NCI-H128 (cell line): Measurements from ENCODE around the gene POU2F2.

Experiments used
- DNase-seq: peaks from one replicate; lab custom pipeline; 2025; ENCODE audit not compliant: unreplicated experiment; lab: John Stamatoyannopoulos, UW

POU2F2 gene

DNA sequence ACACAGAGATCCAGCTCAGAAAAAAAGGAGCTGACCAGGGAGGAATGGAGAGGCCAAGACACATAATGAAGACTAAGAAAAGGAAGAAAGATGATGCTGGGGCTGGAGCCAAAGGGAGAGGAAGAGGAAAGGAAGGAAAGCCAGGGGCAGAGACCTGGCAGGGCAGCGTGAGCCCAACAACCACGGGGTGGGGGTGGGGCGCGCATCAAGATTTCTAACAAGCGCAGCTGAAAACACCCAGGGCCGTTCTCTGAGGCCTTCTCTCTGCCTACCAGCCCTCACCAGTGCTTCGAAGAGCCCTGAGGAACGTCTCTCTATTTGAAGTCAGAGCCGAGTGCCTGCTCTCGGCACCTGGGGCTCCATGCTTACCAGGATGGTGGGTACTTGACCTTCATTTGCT lies 23.6 kb upstream of the POU2F2 start:
- no peak for DNase-seq

DNA sequence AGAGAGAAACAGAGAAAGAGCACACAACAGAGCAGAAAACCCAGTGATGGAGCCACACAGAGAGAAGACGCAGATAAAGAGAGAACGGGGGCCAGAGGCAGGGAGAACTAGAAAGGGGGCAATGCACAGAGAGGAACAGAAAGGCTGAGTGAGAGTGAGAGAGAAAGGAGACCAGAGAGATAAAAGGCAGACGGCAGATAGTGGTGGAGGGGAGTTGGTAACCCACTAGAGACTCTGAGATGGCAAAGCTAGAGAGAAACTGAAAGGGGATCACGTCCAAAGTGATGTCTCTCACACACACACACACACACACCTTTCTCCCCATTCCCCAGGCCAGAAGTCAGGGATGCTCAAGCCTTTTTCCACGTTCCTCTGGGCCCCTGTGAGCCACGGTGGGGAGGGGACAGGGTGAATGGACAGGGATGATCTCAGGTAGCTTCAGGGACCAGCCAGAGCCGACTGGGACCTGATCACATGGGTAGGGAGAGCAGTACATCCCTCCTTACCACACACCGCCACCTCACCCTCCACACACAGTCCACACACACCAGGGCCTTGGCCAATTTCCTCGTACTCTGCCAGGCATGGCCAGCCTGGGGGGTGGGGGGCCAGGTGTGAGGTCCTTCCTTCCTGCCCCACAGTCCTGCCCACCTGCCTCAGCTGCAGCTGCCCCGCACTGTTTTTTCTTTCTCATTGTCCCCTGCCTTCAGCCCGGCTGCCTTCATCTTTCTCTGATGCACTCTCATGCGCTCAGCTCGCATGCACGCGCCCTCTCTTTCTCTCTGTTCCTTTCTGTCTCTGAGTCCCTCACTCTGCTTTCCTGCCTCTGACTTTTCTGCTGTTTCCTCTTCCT lies 22.5 kb upstream of the POU2F2 start:
- no peak for DNase-seq

DNA sequence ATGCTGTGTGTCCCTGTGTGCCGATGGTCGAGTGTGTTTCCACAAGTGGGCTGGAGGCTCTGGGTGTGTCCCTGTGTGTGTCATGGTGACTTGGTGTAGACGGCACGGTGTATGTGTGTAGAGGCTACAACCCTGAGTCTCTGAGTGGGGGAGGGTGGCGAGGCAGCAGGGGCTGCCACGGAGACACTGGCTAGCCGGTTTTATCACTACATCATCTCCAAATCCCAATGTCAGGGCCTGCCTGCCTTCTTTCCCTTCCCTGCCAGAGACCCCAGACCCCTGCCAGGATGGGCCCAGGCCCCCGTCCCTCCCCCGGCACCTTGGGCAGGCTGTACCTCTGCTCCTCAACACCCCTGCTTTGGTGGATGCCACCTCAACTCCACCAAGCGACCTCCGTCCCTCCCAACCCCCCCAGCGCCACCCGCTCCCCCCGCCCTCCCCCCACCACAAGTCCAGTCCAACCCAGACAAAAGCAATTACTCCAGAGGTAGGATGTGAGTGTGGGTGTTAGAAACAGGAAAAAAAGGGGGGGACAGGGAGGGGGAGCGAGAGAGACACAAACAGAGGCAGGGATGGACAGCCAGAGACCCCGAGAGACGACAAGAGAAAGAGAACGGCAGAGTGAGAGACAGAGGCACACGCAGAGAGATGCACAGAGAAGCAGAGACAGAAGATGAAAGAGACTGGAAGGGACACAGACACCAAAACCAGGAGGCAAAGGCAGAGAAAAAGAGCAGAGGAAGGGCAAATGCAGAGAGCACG lies 21.6 kb upstream of the POU2F2 start:
- DNase-seq: no peak

- DNase-seq: no peak
Measured at GRCh38 chr19:42152910-42153671, 20.8 kb upstream of the POU2F2 start.

- no peak for DNase-seq
Measured at GRCh38 chr19:42151782-42152684, 19.8 kb upstream of the POU2F2 start.

DNA sequence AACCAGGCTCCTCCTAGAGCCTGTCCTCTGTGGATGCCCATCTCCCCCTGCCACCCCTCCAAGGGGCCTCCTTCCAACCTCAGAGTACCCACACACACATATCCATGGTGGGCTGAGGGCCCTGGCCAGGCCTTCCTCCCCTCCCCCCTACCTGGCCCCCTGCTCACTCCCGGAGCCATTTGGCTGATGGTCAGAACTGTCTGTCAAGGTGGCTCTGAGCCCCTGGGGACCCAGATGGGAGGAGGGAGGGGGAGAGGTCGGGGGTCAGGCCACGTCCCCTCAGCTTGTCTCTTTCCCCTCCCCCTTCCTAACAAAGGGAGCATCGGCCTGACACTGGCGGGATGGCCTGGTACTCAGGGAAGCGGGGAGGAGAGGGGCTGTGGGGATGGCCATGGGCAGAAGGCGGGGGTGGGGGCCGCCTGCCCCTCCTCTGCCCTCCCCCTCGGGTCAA lies 18.7 kb upstream of the POU2F2 start:
- DNase-seq: no peak

GRCh38 chr19:42150364-42150763 lies 18.1 kb upstream of the POU2F2 start:
- peak; percentile 9 for DNase-seq

DNA sequence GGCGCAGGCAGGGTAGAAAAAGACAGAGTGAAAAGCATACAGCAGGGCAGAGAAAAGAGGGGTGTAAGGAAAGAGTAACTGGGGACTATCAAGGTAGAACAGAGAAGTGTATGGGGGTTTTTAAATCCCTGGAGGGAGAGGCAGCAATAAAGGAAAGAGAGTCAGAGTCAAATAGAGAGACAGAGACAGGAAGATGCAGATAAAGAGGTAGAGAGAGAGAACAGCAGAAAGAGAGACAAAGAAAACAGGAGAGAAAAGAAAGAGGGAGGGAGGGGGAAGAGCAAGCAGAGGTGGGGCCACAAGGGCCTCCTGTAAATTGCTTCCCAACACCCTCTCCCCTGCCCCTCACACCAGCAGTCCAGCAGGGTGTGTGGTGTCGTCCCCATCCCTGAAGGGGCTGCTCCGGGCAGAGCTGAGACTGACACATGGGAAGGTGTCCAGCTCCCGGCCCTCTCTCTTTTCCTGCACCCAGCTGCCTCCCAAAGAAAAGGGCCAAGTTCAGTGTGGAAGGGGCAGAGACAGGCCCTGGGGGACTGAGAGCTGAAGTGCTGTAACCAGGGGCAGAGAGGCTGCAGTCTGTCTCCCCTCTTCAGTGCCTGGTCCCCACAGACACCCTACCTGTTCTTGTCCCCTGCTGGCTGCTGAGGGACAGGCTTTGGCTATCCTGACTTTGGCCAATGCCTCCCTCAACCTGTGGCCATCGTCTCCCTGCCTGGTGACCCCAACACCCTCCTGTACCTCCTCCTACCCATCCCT lies 17.4 kb upstream of the POU2F2 start:
- DNase-seq: no peak

GRCh38 chr19:42148266-42148665 lies 16.0 kb upstream of the POU2F2 start:
- DNase-seq: no peak

DNA sequence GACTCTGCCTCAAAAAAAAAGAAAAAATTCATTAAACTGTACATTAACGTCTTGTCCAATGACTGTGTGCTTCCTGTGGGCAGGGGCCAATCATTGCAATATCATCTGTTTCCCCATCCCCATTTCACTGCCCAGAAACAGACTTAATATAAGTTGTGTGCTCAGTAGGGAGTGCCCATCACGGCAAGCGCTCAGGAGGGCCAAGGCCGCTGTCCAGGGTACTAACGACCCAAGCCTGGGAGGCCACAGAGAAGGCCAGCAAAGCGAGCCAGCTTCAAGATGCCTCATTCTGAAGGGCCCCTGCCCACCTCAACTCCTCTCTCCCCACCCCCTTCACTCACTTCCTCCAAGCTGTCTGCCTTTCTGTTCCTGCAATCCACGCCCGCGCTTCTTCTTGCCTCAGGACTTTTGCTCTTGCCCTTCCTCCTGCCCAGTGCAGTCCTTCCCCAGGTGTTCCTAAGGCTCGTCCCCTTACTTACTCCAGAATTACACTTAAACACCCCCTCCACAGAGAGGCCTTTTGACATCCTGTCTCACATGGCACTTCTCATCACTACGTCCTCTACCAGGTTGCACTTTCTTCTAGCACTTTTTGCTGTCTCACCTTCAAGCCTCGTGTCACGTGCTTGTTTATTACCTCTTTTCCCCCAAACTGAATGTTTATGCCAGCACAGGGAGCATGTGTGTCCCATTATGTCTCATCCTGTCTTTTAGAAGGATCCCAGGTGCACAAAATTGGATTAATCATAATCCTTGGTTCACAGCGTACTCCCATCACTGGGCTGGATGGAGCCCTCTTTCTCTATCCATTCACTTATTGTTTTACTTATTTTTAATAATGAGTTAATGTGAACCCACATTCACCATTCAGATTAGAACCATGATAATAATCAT lies 11.3 kb upstream of the POU2F2 start:
- no peak for DNase-seq

GRCh38 chr19:42140125-42140754 lies 8.0 kb upstream of the POU2F2 start:
- DNase-seq: no peak

GRCh38 chr19:42134535-42135070 lies 2.4 kb upstream of the POU2F2 start:
- no peak for DNase-seq

DNA sequence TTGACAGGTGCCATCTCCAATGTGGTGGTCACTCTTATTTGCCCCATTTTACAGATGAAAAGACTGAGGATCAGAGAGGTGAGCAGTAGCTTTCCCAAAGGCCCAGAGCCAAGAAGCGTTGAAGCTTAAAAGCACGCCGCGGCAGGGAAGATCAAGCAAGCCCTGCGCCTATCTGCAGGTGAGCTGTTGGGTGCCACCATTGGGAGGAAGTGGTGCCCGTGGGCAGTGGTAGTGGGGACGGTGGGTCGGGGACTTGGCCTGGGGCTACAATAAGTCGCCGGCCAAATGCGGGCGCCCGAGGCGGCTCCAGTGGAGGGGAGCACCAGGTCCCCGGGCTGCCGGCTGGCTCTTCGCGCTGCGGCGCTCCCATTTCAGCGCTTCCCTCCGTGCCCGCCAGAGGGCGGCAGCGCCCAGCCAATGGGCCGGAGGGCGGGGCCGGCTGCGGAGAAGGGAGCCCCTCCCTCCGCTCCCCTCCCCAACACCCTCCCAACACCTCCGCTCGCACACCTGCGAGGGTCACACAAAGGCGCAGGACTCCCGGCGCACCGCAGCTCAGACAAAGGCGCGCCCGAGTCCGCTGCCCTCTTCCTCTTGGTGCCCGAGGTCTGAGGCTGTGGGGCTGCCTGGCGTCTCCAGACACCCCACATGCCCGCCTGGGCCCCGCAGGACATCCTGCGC lies 744 bp upstream of the POU2F2 start:
- peak; percentile 75 for DNase-seq

DNA sequence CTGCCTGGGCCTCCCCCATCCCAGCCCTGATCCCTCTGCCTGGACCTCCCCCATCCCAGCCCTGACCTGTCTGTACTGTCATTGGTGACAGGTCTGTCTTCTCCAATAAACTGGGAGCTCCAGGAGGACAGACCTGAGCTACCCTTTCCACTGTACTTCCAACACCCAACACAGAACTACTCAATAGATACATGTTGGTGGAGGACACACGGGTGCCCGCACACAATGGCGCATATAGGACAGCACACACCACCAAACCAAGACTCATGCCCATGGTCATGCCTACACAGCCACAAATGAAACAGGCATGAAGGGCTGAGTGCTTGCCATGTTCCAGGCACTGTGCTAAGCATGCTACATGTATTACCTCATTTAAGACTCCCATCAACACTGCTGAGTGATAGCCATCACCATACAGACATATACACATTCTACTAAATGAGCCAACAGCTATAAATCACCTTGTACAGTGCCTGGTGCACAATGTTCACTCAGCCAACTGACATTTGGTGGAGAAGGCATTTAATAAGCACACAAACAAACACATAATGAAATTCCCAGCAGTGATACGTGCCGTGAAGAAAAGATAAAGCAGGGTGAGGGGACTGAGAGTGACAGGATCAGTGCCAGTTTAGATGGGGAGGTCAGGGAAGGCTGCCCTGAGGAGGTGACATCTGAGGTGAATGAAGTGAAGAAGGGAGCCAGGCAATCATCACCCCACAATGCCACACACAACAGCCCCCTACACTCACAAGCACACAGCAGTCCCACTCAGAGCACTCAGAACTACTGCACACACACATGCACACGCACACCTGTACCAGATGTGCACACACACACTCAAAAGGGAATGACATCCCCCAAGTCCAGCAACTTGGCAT lies 857 bp downstream of the POU2F2 start:
- DNase-seq: no peak

DNA sequence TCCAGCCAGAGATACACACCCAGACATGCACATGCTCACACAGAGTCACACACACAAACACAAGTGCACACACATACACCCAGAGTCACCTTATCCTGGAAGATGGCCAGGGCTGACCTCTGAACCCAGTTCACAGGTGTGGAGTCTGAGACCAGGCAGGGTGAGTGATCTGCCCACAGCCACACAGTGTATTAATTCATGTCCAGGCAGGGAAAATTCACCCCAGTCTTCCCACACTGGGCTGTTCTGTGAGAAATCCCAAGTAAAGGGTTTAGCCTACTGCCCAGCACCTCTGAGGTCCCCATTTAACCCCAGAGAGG lies 2.0 kb downstream of the POU2F2 start:
- no peak for DNase-seq

DNA sequence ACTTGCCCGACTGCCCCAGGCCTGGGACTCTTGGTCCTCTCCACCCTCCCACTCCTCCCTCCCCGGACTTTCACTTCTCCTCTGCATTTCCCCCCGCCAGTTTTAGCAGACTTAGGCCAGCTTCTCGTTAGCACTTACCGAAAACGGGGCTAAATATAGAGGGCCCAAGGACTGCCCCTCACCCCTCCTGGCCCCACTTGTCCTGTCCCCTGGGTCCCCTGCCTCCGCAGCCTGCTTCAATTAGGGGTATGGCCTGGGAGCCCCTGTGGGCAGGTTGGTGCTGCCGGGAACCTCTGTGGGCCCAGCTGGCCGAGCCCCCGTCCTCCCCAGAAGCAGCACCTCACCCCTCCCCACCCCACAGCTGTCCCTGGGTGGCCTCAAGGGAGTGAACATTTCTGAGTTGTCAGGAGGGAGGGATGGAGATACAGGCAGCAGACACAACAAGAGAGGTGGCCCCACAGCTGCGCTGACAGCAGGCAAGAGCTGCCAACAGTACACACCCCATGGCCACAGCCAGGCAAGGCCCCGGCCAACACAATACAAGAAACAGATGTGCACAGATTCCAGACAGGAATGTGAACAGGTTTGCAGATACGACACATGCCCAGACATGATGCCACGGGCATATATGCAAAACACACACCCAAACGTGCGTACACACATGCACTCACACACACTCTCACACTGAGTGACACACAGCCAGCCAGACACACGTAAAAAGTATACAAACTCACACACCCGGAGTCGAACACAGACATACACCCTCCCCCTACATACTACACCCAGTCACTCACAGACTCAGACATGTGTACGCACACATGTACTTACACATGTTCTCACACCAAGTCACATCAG lies 2.6 kb downstream of the POU2F2 start:
- no peak for DNase-seq
